Neural progenitor cell (in vitro differentiated cells): Measurements from ENCODE around the gene RALGAPA2. TPM values are rescaled to one million over a fixed set of nuclear protein-coding genes. Genes with fewer than 3 reads are reported as not detected.

Experiments
- DNase-seq: peaks from one replicate; pipeline ENCODE4 v3.0.0-alpha.2; 2016; ENCODE audit warnings: low spot score
- H2AFZ ChIP-seq: fragments of 200-600 bp; sonication (generic); replicated peaks from 2 replicates; pipeline ENCODE4 v1.6.1; 2016; ENCODE audit warnings: antibody characterized with exemption
- H3F3A ChIP-seq: fragments of 200-600 bp; sonication (generic); 2 replicates; pipeline ENCODE4 v1.6.1; 2016; ENCODE audit warnings: antibody characterized with exemption, low read depth
- H3K27ac ChIP-seq: fragments of 200-600 bp; sonication (generic); 2 replicates; pipeline ENCODE4 v1.5.1; 2016; ENCODE audit warnings: mild to moderate bottlenecking
- H3K27me3 ChIP-seq: fragments of 200-600 bp; sonication (generic); 2 replicates; pipeline ENCODE4 v1.6.1; 2016; ENCODE audit warnings: mild to moderate bottlenecking, moderate library complexity
- H3K36me3 ChIP-seq: fragments of 200-600 bp; sonication (generic); 2 replicates; pipeline ENCODE4 v1.5.1; 2016
- H3K4me1 ChIP-seq: fragments of 200-600 bp; sonication (generic); 2 replicates; pipeline ENCODE4 v1.6.1; 2016; ENCODE audit warnings: mixed run types
- H3K4me2 ChIP-seq: fragments of 200-600 bp; sonication (generic); 2 replicates; pipeline ENCODE4 v1.6.1; 2016
- H3K4me3 ChIP-seq: fragments of 200-600 bp; sonication (generic); 2 replicates; pipeline ENCODE4 v1.5.1; 2016
- H3K79me2 ChIP-seq: fragments of 200-600 bp; sonication (generic); 2 replicates; pipeline ENCODE4 v1.6.1; 2016; ENCODE audit warnings: low read depth
- H3K9ac ChIP-seq: fragments of 200-600 bp; sonication (generic); 2 replicates; pipeline ENCODE4 v1.6.1; 2016
- H3K9me3 ChIP-seq: fragments of 200-600 bp; sonication (generic); 2 replicates; pipeline ENCODE4 v1.5.1; 2016; ENCODE audit warnings: low read depth
- H4K20me1 ChIP-seq: fragments of 200-600 bp; sonication (generic); 2 replicates; pipeline ENCODE4 v1.6.1; 2016; ENCODE audit warnings: low read depth
- H3K27ac Mint-ChIP-seq: 3 replicates; pipeline ENCODE4 v1.8.0; 2021; ENCODE audit warnings: mixed read lengths
- H3K27me3 Mint-ChIP-seq: 2 replicates; pipeline ENCODE4 v1.8.0; 2022; ENCODE audit warnings: low read depth, mild to moderate bottlenecking, inconsistent platforms, moderate library complexity, mixed read lengths; ENCODE audit not compliant: insufficient read depth
- H3K36me3 Mint-ChIP-seq: 3 replicates; pipeline ENCODE4 v1.8.0; 2021; ENCODE audit warnings: mixed read lengths
- H3K4me1 Mint-ChIP-seq: 3 replicates; pipeline ENCODE4 v1.8.0; 2021; ENCODE audit warnings: mixed read lengths
- H3K4me3 Mint-ChIP-seq: 3 replicates; pipeline ENCODE4 v1.8.0; 2021; ENCODE audit warnings: mild to moderate bottlenecking, moderate library complexity, mixed read lengths
- H3K9me3 Mint-ChIP-seq: 3 replicates; pipeline ENCODE4 v1.8.0; 2020; ENCODE audit warnings: mixed read lengths
- EZH2 ChIP-seq: fragments of 200-600 bp; sonication (generic); IDR thresholded peaks from 2 replicates; pipeline ENCODE4 v1.6.1; 2017; ENCODE audit warnings: antibody characterized with exemption, mild to moderate bottlenecking, moderate library complexity
- EZH2phosphoT487 ChIP-seq: fragments of 200-600 bp; sonication (generic); IDR thresholded peaks from 2 replicates; pipeline ENCODE4 v1.6.1; 2017; ENCODE audit warnings: antibody characterized with exemption
- total RNA-seq: library from RNA; depleted of rRNA; stranded (reverse); fragments of >200 nt; gene quantifications from 2 replicates; pipeline ENCODE4 v1.2.3, GENCODE V29; 2015; ENCODE audit warnings: low replicate concordance
- TF ChIP-seq, protein P1 (sequence below): fragments of 200-600 bp; sonication (generic); IDR thresholded peaks from 2 replicates; pipeline ENCODE4 v1.5.1; 2017; ENCODE audit warnings: antibody characterized with exemption, mild to moderate bottlenecking

Gene RALGAPA2
- total RNA-seq, 1 donor from 2014 or later, result 25.9 TPM

DNA sequence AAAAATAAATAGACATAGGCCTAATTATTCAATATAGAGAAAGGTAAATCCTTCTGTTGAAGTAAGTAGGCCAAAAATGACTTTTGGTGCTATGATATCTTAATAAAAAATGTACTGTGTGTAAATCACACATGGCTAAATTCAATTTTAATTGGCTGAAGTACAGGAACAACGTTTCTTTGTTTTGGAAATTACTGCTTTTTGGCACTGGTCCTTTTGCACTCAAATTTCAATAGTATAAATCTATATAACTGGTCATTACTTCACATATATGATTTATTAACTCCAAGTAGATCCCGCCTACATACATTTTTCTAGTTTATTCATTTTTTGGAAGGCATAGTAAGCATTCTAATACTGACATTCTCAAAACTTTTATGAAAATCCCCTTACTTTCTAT is 114.5 kb downstream of the RALGAPA2 start:
- Histone ChIP-seq H3K36me3 (no peaks in the 10 kb centered on the region), H3K27me3 (no peaks in the 10 kb centered on the region), H4K20me1 (no peaks in the 10 kb centered on the region), H3K27ac (no peak overlapping the region), H3K9ac (no peak overlapping the region), H3K4me2 (no peak overlapping the region), H3K4me1 (no peaks in the 10 kb centered on the region), H3K9me3 (no peaks in the 10 kb centered on the region), H2AFZ (no peak overlapping the region), H3F3A (peaks cover 5% of the 10 kb centered on the region), H3K79me2 (no peaks in the 10 kb centered on the region), H3K4me3 (no peak overlapping the region)
- no peak for DNase-seq
- Mint-ChIP-seq H3K27ac (no peak overlapping the region), H3K9me3 (no peaks in the 10 kb centered on the region), H3K4me3 (no peak overlapping the region), H3K4me1 (no peaks in the 10 kb centered on the region), H3K27me3 (no peaks in the 10 kb centered on the region), H3K36me3 (peaks cover 4% of the 10 kb centered on the region)
- TF ChIP-seq EZH2phosphoT487 (no peak), EZH2 (no peak)
- TF ChIP-seq, protein P1, sequence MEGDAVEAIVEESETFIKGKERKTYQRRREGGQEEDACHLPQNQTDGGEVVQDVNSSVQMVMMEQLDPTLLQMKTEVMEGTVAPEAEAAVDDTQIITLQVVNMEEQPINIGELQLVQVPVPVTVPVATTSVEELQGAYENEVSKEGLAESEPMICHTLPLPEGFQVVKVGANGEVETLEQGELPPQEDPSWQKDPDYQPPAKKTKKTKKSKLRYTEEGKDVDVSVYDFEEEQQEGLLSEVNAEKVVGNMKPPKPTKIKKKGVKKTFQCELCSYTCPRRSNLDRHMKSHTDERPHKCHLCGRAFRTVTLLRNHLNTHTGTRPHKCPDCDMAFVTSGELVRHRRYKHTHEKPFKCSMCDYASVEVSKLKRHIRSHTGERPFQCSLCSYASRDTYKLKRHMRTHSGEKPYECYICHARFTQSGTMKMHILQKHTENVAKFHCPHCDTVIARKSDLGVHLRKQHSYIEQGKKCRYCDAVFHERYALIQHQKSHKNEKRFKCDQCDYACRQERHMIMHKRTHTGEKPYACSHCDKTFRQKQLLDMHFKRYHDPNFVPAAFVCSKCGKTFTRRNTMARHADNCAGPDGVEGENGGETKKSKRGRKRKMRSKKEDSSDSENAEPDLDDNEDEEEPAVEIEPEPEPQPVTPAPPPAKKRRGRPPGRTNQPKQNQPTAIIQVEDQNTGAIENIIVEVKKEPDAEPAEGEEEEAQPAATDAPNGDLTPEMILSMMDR, result no peak

DNA sequence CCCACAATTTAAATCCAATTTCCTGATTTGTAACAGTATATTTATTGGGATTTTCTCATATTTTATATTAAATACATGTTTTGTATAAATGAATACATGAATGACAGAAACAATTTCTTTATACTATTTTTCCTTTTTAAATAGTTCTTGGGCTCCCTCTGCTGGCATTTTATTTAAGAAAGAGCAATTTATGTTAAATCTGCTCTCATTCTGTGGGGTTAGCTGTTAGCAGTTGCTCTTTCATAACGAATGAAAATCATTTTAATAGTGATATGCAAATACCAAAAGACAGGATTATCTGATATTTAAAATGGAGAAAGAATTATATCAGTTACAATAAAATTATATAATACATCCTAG is 118.3 kb downstream of the RALGAPA2 start:
- no peak overlapping the region for H3K4me2 ChIP-seq
- no peaks in the 10 kb centered on the region for H3K79me2 ChIP-seq
- H3K27ac ChIP-seq, result no peak overlapping the region
- H3K4me3 Mint-ChIP-seq, result no peak overlapping the region
- DNase-seq, result peak; percentile 57
- H3K9ac ChIP-seq, result no peak overlapping the region
- no peak overlapping the region for H3K4me3 ChIP-seq
- no peaks in the 10 kb centered on the region for H3K27me3 Mint-ChIP-seq
- H2AFZ ChIP-seq, result no peak overlapping the region
- no peaks in the 10 kb centered on the region for H3K4me1 ChIP-seq
- H3K36me3 ChIP-seq, result no peaks in the 10 kb centered on the region
- H3K4me1 Mint-ChIP-seq, result no peaks in the 10 kb centered on the region
- no peaks in the 10 kb centered on the region for H4K20me1 ChIP-seq
- peaks cover 5% of the 10 kb centered on the region for H3F3A ChIP-seq
- H3K9me3 ChIP-seq, result no peaks in the 10 kb centered on the region
- no peaks in the 10 kb centered on the region for H3K9me3 Mint-ChIP-seq
- TF ChIP-seq, protein P1, result peak; percentile 27
- TF ChIP-seq EZH2, result no peak
- H3K27ac Mint-ChIP-seq, result no peak overlapping the region
- no peaks in the 10 kb centered on the region for H3K27me3 ChIP-seq
- peaks cover 9% of the 10 kb centered on the region for H3K36me3 Mint-ChIP-seq

DNA sequence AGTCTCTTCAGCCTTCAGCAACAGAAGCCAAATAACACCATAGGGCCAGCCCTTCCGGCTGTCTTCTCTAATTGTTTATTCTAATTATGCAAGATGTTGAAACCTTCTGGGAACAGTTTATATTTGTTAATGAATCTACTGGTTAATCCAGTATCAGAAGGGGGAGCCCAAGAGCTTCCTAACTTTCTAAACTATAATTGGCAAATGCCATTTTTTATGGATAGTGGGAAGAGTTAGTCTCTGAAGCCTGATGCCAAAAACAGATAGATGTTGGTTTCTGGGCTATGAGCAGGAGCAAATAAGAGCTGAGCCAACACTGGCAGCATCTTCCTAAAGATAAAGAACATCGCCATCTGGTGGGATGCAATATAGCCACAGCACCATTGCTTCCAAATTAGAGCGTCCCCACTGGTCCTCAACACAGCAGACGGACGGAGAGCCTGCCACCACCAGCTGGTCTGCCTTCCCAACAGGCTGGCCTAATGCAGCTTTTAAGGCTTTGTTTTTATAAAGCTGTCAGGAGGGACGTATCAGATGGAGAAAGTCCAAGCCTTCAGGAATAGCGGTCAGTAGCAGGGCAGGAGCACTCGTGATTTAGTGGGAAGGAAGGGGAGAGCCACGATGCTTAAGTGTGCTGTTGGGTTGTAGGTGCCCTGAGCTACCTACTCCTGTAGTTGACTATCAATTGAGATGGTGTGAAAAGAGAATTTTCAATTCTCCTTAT is 118.8 kb downstream of the RALGAPA2 start:
- Histone ChIP-seq H2AFZ (no peak overlapping the region), H3K9me3 (no peaks in the 10 kb centered on the region), H3K4me1 (no peaks in the 10 kb centered on the region), H3K4me3 (no peak overlapping the region), H3K27ac (no peak overlapping the region), H3K9ac (no peak overlapping the region), H3K4me2 (no peak overlapping the region), H3F3A (peaks cover 5% of the 10 kb centered on the region), H3K79me2 (no peaks in the 10 kb centered on the region), H3K36me3 (no peaks in the 10 kb centered on the region), H4K20me1 (no peaks in the 10 kb centered on the region), H3K27me3 (no peaks in the 10 kb centered on the region)
- TF ChIP-seq EZH2phosphoT487 (no peak), EZH2 (no peak)
- TF ChIP-seq, protein P1, result peak; percentile 70
- H3K36me3 Mint-ChIP-seq, result peaks cover 11% of the 10 kb centered on the region
- H3K4me1 Mint-ChIP-seq, result no peaks in the 10 kb centered on the region
- H3K9me3 Mint-ChIP-seq, result no peaks in the 10 kb centered on the region
- no peak overlapping the region for H3K4me3 Mint-ChIP-seq
- H3K27ac Mint-ChIP-seq, result no peak overlapping the region
- no peaks in the 10 kb centered on the region for H3K27me3 Mint-ChIP-seq
- peak; percentile 87 for DNase-seq
